ENCODE measurements around the gene GRIK3.

Gene GRIK3

DNA sequence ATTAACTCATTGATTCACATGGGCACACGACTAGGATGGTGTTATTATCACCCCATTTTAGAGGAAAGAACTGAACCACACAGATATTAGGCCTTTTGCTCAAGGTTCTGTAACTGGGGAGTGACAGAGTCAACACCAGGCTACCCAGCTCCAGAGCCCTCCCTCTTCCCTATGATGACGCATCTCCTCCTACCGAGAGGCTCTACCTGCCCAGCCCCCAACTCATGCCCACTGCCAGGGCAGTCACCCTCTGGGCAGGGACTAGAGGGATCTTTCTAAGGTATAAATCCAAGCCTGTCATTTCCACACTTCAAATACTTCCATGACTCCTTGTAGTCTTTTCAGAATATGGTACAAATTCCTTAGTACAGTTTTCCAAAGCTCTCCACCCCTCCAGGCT, 171.3 kb downstream of the GRIK3 start:
- Histone ChIP-seq H3K9ac (ENCODE audit: low read length) (no peak overlapping the region), H2AFZ (ENCODE audit: insufficient read depth, low read length, poor library complexity) (no peak overlapping the region), H4K8ac (ENCODE audit: low read depth, low read length) (no peak overlapping the region), H2BK5ac (ENCODE audit: low read depth, low read length, poor library complexity) (no peak overlapping the region), H3K23ac (ENCODE audit: low read length) (no peak overlapping the region), H3K4me3 (ENCODE audit: low read depth, low read length) (no peak overlapping the region), H3K4me2 (ENCODE audit: low read length) (no peak overlapping the region), H2BK120ac (ENCODE audit: insufficient read depth, low read length, poor library complexity) (no peak overlapping the region), H3K18ac (ENCODE audit: low read length) (no peak overlapping the region), H3K27me3 (ENCODE audit: insufficient read depth, low read length) (no peaks in the 10 kb centered on the region), H3K4ac (ENCODE audit: low read depth, low read length) (no peak overlapping the region), H3K9me3 (ENCODE audit: insufficient read depth, low read depth, low read length) (peaks cover 2% of the 10 kb centered on the region), H4K12ac (ENCODE audit: low read depth, low read length) (no peak overlapping the region), H3K27ac (ENCODE audit: low read depth, low read length) (no peak overlapping the region), H4K91ac (ENCODE audit: low read depth, low read length) (no peak overlapping the region), H3K14ac (ENCODE audit: low read length) (no peak overlapping the region), H3K79me2 (ENCODE audit: control insufficient read depth, insufficient read depth, low read length, poor library complexity) (no peaks in the 10 kb centered on the region), H2BK12ac (ENCODE audit: low read length) (no peak overlapping the region), H3K79me1 (ENCODE audit: low read length) (no peaks in the 10 kb centered on the region), H3K36me3 (ENCODE audit: control insufficient read depth in 1 of 2, insufficient read depth in 2 of 2, low read length in 2 of 2) (no peaks in the 10 kb centered on the region), H3K4me1 (ENCODE audit: control insufficient read depth in 1 of 2, insufficient read depth in 2 of 2, low read length in 2 of 2) (no peaks in the 10 kb centered on the region), H2AK5ac (ENCODE audit: low read length) (no peak overlapping the region)
- no CpG with 5 or more reads among the region's 3 CpGs for WGBS (ENCODE audit: extremely low coverage, insufficient coverage, insufficient read length)
- DNase-seq: no peak

DNA sequence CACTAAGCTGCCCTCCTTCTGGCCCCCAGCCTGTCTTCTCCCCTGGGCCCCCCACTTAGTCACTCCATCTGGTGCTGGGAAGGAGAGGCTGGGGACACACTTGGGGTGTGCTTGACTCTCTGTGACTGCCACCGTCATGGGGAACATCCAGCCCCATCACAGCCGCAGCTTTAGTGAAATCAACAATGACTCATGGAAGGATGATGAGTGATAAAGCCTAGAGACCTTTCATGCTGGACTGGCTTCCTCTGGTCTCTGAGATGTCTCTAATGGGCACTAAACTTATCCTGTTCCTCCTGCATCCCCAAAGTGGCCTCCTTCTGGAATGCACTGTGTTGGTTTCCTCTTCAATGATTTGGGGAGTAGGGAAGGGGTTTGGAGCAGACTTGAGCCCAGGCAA, 172.9 kb downstream of the GRIK3 start:
- Histone ChIP-seq H2BK12ac (ENCODE audit: low read length) (no peak overlapping the region), H3K9ac (ENCODE audit: low read length) (no peak overlapping the region), H3K4me1 (ENCODE audit: control insufficient read depth in 1 of 2, insufficient read depth in 2 of 2, low read length in 2 of 2) (no peaks in the 10 kb centered on the region), H3K27ac (ENCODE audit: low read depth, low read length) (no peak overlapping the region), H3K36me3 (ENCODE audit: control insufficient read depth in 1 of 2, insufficient read depth in 2 of 2, low read length in 2 of 2) (no peaks in the 10 kb centered on the region), H3K4me2 (ENCODE audit: low read length) (no peak overlapping the region), H3K4ac (ENCODE audit: low read depth, low read length) (no peak overlapping the region), H4K91ac (ENCODE audit: low read depth, low read length) (no peak overlapping the region), H4K12ac (ENCODE audit: low read depth, low read length) (no peak overlapping the region), H3K23ac (ENCODE audit: low read length) (no peak overlapping the region), H2AK5ac (ENCODE audit: low read length) (no peak overlapping the region), H3K9me3 (ENCODE audit: insufficient read depth, low read depth, low read length) (peaks cover 2% of the 10 kb centered on the region), H2AFZ (ENCODE audit: insufficient read depth, low read length, poor library complexity) (no peak overlapping the region), H3K79me1 (ENCODE audit: low read length) (no peaks in the 10 kb centered on the region), H3K18ac (ENCODE audit: low read length) (no peak overlapping the region), H3K4me3 (ENCODE audit: low read depth, low read length) (no peak overlapping the region), H3K14ac (ENCODE audit: low read length) (no peak overlapping the region), H3K79me2 (ENCODE audit: control insufficient read depth, insufficient read depth, low read length, poor library complexity) (no peaks in the 10 kb centered on the region), H2BK120ac (ENCODE audit: insufficient read depth, low read length, poor library complexity) (no peak overlapping the region), H3K27me3 (ENCODE audit: insufficient read depth, low read length) (no peaks in the 10 kb centered on the region), H4K8ac (ENCODE audit: low read depth, low read length) (no peak overlapping the region), H2BK5ac (ENCODE audit: low read depth, low read length, poor library complexity) (no peak overlapping the region)
- no CpG with 5 or more reads among the region's 2 CpGs for WGBS (ENCODE audit: extremely low coverage, insufficient coverage, insufficient read length)
- no peak for DNase-seq

DNA sequence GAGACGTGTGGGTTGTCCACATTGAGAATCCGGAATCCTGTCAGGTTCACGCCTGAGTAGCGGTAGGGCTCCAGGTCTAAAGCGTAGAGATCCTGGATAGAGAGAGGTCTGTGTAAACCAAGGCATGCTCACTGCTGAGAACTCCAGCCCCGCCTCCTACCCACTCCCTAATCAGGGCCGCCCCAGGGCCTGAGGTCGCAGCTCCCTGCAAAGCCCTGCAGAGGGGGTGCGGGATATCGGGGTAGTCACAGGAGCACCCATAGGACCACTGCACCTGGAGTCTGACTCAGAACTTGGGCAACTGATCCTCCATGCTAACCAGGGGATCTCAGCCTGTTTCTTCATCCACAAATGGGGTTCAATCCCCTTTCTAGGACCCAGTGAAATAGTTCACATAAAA, 174.4 kb downstream of the GRIK3 start:
- H2BK5ac ChIP-seq (ENCODE audit: low read depth, low read length, poor library complexity): no peak overlapping the region
- no peak overlapping the region for H3K18ac ChIP-seq (ENCODE audit: low read length)
- no CpG with 5 or more reads among the region's 10 CpGs for WGBS (ENCODE audit: extremely low coverage, insufficient coverage, insufficient read length)
- DNase-seq: no peak
- no peaks in the 10 kb centered on the region for H3K27me3 ChIP-seq (ENCODE audit: insufficient read depth, low read length)
- H3K4me3 ChIP-seq (ENCODE audit: low read depth, low read length): no peak overlapping the region
- no peaks in the 10 kb centered on the region for H3K79me2 ChIP-seq (ENCODE audit: control insufficient read depth, insufficient read depth, low read length, poor library complexity)
- H4K8ac ChIP-seq (ENCODE audit: low read depth, low read length): no peak overlapping the region
- no peak overlapping the region for H4K91ac ChIP-seq (ENCODE audit: low read depth, low read length)
- no peak overlapping the region for H3K14ac ChIP-seq (ENCODE audit: low read length)
- no peak overlapping the region for H2AK5ac ChIP-seq (ENCODE audit: low read length)
- H2AFZ ChIP-seq (ENCODE audit: insufficient read depth, low read length, poor library complexity): no peak overlapping the region
- H2BK120ac ChIP-seq (ENCODE audit: insufficient read depth, low read length, poor library complexity): no peak overlapping the region
- H3K9ac ChIP-seq (ENCODE audit: low read length): no peak overlapping the region
- H3K23ac ChIP-seq (ENCODE audit: low read length): no peak overlapping the region
- H3K27ac ChIP-seq (ENCODE audit: low read depth, low read length): no peak overlapping the region
- no peaks in the 10 kb centered on the region for H3K79me1 ChIP-seq (ENCODE audit: low read length)
- peaks cover 2% of the 10 kb centered on the region for H3K9me3 ChIP-seq (ENCODE audit: insufficient read depth, low read depth, low read length)
- no peak overlapping the region for H4K12ac ChIP-seq (ENCODE audit: low read depth, low read length)
- no peak overlapping the region for H3K4me2 ChIP-seq (ENCODE audit: low read length)
- H2BK12ac ChIP-seq (ENCODE audit: low read length): no peak overlapping the region
- H3K4ac ChIP-seq (ENCODE audit: low read depth, low read length): no peak overlapping the region
- no peaks in the 10 kb centered on the region for H3K4me1 ChIP-seq (ENCODE audit: control insufficient read depth in 1 of 2, insufficient read depth in 2 of 2, low read length in 2 of 2)
- H3K36me3 ChIP-seq (ENCODE audit: control insufficient read depth in 1 of 2, insufficient read depth in 2 of 2, low read length in 2 of 2): no peaks in the 10 kb centered on the region

DNA sequence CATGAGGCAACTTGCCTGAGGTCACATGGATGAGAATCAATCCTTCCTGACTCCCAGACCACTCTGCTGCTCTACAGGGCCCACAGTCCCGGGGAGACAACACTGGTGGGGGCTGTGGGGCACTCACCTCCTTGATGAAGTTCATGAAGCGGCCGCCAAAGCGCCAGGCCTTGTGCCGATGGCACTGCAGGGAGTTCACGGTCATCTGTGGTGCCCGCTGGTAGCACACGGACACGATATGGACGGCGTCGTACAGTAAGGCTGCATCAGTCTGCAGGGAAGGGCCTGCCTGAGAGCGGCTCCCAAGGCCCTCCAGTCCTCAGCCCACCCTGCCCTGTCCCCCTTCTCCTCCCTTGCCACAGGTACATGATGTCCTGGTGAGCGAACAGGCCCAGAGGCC, 175.3 kb downstream of the GRIK3 start:
- H2AK5ac ChIP-seq (ENCODE audit: low read length): no peak overlapping the region
- no peak overlapping the region for H3K9ac ChIP-seq (ENCODE audit: low read length)
- H3K4ac ChIP-seq (ENCODE audit: low read depth, low read length): no peak overlapping the region
- H3K27me3 ChIP-seq (ENCODE audit: insufficient read depth, low read length): no peaks in the 10 kb centered on the region
- no peak overlapping the region for H3K18ac ChIP-seq (ENCODE audit: low read length)
- H2BK5ac ChIP-seq (ENCODE audit: low read depth, low read length, poor library complexity): no peak overlapping the region
- WGBS (ENCODE audit: extremely low coverage, insufficient coverage, insufficient read length): no CpG with 5 or more reads among the region's 14 CpGs
- no peak overlapping the region for H2BK120ac ChIP-seq (ENCODE audit: insufficient read depth, low read length, poor library complexity)
- no peak overlapping the region for H3K4me3 ChIP-seq (ENCODE audit: low read depth, low read length)
- no peaks in the 10 kb centered on the region for H3K36me3 ChIP-seq (ENCODE audit: control insufficient read depth in 1 of 2, insufficient read depth in 2 of 2, low read length in 2 of 2)
- no peak overlapping the region for H2BK12ac ChIP-seq (ENCODE audit: low read length)
- no peaks in the 10 kb centered on the region for H3K4me1 ChIP-seq (ENCODE audit: control insufficient read depth in 1 of 2, insufficient read depth in 2 of 2, low read length in 2 of 2)
- no peak overlapping the region for H3K14ac ChIP-seq (ENCODE audit: low read length)
- no peak overlapping the region for H4K8ac ChIP-seq (ENCODE audit: low read depth, low read length)
- H3K9me3 ChIP-seq (ENCODE audit: insufficient read depth, low read depth, low read length): no peaks in the 10 kb centered on the region
- no peak for DNase-seq
- H2AFZ ChIP-seq (ENCODE audit: insufficient read depth, low read length, poor library complexity): no peak overlapping the region
- H4K12ac ChIP-seq (ENCODE audit: low read depth, low read length): no peak overlapping the region
- no peak overlapping the region for H3K23ac ChIP-seq (ENCODE audit: low read length)
- H4K91ac ChIP-seq (ENCODE audit: low read depth, low read length): no peak overlapping the region
- H3K79me1 ChIP-seq (ENCODE audit: low read length): no peaks in the 10 kb centered on the region
- no peak overlapping the region for H3K4me2 ChIP-seq (ENCODE audit: low read length)
- no peak overlapping the region for H3K27ac ChIP-seq (ENCODE audit: low read depth, low read length)
- H3K79me2 ChIP-seq (ENCODE audit: control insufficient read depth, insufficient read depth, low read length, poor library complexity): no peaks in the 10 kb centered on the region
